ENCODE measurements around the gene YIPF5. TPM values are rescaled to one million over a fixed set of nuclear protein-coding genes. Genes with fewer than 3 reads are reported as not detected.

YIPF5 gene
- polyA plus RNA-seq, 1 experiment = 91.7 TPM

DNA sequence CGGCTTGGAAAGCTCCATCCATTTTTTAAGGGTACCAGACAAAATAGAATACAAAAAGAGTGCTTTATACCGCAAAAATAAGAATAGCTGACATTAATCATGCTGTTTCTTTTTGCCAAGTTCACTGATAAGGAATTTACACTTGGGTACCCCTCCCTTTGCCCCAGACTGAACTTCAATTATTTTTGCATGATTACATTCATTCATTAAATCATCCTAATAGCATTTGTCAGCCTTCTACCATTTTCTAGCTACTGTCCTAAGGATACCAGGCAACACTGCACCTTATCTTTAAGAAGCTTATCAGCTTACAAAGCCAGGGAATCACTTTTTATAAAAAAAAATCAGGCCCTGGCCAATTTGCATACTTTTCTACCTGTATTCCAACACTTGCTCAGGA, 48.4 kb downstream of the YIPF5 start:
- Histone ChIP-seq H3K27me3 (ENCODE audit: control insufficient read depth, insufficient read depth, low read length) (no peaks in the 10 kb centered on the region), H3K4me3 (ENCODE audit: low read depth, low read length) (no peak overlapping the region), H3K36me3 (ENCODE audit: control insufficient read depth, insufficient read depth, low read length) (no peaks in the 10 kb centered on the region)
- DNase-seq (ENCODE audit: low read depth) = no peak
- TF ChIP-seq, protein P1, sequence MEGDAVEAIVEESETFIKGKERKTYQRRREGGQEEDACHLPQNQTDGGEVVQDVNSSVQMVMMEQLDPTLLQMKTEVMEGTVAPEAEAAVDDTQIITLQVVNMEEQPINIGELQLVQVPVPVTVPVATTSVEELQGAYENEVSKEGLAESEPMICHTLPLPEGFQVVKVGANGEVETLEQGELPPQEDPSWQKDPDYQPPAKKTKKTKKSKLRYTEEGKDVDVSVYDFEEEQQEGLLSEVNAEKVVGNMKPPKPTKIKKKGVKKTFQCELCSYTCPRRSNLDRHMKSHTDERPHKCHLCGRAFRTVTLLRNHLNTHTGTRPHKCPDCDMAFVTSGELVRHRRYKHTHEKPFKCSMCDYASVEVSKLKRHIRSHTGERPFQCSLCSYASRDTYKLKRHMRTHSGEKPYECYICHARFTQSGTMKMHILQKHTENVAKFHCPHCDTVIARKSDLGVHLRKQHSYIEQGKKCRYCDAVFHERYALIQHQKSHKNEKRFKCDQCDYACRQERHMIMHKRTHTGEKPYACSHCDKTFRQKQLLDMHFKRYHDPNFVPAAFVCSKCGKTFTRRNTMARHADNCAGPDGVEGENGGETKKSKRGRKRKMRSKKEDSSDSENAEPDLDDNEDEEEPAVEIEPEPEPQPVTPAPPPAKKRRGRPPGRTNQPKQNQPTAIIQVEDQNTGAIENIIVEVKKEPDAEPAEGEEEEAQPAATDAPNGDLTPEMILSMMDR (IDR thresholded peaks at IDR 0.05; ENCODE audit: insufficient read depth, low read depth, low read length) = no peak
- CTCF ChIA-PET = interaction anchor here (0.9 to 2.0 kb wide), 6 partner anchors 9 to 23 kb away, joined by 3 to 4 read pairs (median 3); no protein-coding TSS in a partner anchor
- POLR2A ChIA-PET = no interaction called here

DNA sequence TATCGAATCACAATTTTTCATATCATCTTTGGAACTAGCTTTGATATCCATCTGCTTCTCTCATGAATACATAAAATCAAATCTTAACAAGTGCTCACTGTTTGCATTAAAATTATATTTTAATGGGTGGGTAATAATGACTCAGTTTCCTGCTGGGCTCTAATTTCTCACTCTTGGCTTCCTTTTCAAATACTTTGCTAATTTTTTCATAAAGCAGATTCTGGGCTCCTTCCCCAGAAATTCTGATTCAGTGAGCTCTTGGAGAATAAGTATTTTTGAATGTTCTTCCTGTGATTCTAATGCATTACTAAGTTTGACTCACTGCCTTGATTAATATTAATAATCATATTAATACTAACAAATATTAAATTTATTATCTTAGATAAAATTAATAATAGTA, 48.9 kb downstream of the YIPF5 start:
- Histone ChIP-seq H3K27me3 (ENCODE audit: control insufficient read depth, insufficient read depth, low read length) (no peaks in the 10 kb centered on the region), H3K36me3 (ENCODE audit: control insufficient read depth, insufficient read depth, low read length) (no peaks in the 10 kb centered on the region), H3K4me3 (ENCODE audit: low read depth, low read length) (no peak overlapping the region)
- TF ChIP-seq, protein P1 (IDR thresholded peaks at IDR 0.05; ENCODE audit: insufficient read depth, low read depth, low read length) = no peak
- DNase-seq (ENCODE audit: low read depth) = no peak
- ChIA-PET CTCF (interaction anchor here (0.9 to 2.0 kb wide), 6 partner anchors 9 to 22 kb away, joined by 3 to 4 read pairs (median 3); no protein-coding TSS in a partner anchor), POLR2A (no interaction called here)

DNA sequence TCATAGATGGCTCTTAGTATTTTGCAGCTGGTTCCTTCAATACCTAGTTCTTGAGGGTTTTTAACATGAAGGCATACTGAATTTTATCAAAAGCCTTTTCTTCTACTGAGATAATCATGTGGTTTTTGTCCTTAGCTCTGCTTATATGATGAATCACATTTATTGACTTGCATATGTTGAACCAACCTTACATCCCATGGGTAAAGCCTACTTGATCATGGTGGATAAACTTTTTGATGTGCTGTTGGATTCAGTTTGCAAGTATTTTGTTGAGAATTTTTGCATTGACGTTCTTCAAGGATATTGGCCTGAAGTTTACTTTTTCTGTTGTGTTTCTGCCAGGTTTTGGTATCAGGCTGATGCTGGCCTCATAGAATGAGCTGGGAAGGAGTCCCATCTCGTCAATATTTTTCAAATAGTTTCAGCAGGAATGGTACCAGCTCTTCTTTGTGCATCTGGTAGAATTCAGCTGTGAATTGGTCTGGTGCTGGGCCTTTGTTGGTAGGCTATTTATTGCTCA, 49.7 kb downstream of the YIPF5 start:
- H3K36me3 ChIP-seq (ENCODE audit: control insufficient read depth, insufficient read depth, low read length) = no peaks in the 10 kb centered on the region
- DNase-seq (ENCODE audit: low read depth) = no peak
- H3K27me3 ChIP-seq (ENCODE audit: control insufficient read depth, insufficient read depth, low read length) = no peaks in the 10 kb centered on the region
- ChIA-PET POLR2A (no interaction called here), CTCF (interaction anchor here (1.4 to 2.0 kb wide), 2 partner anchors 8 to 22 kb away, joined by 3 to 4 read pairs; no protein-coding TSS in a partner anchor)
- TF ChIP-seq, protein P1 (IDR thresholded peaks at IDR 0.05; ENCODE audit: insufficient read depth, low read depth, low read length) = no peak
- no peak overlapping the region for H3K4me3 ChIP-seq (ENCODE audit: low read depth, low read length)

DNA sequence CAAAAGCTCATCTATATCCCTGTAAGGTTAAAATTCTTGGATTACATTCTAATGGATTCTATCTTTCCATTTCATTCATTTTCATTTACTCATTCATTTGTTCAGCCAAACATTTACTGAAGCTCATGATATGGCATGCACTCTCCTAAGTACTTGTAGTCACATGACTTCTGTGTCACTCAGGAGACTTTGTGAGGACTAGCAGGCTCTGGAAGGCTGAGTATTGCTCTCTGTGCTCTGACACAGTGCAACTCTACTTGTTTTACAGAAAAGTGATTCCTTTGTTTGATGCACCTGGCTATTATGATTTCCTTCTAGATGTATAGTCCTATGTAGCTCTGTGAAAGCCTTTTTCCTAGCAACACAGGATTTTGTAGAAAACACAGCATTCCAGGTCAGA, 53.0 kb downstream of the YIPF5 start:
- ChIA-PET POLR2A (no interaction called here), CTCF (interaction anchor here (1.3 kb wide), 1 partner anchor 16 kb away, joined by 3 read pairs; no protein-coding TSS in a partner anchor)
- Histone ChIP-seq H3K4me3 (ENCODE audit: low read depth, low read length) (no peak overlapping the region), H3K27me3 (ENCODE audit: control insufficient read depth, insufficient read depth, low read length) (no peaks in the 10 kb centered on the region), H3K36me3 (ENCODE audit: control insufficient read depth, insufficient read depth, low read length) (no peaks in the 10 kb centered on the region)
- DNase-seq (ENCODE audit: low read depth) = no peak
- TF ChIP-seq, protein P1 (IDR thresholded peaks at IDR 0.05; ENCODE audit: insufficient read depth, low read depth, low read length) = no peak

DNA sequence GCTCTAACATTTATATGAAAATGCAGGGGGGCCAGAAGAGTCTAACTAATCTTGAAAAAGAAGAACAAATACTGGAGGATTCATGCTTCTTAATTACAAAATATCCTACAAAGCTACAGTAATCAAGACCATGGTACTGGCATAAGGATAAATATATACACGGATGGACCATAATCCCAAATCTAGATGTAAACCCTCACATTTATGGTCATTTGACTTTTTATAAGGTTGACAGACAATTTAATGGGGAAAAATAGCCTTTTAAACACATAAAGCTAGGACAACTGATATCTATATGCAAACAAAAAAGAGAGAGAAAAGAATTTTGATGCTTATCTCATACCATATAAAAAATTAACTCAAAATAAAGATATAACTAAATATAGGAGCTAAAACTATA, 55.9 kb downstream of the YIPF5 start:
- no peaks in the 10 kb centered on the region for H3K36me3 ChIP-seq (ENCODE audit: control insufficient read depth, insufficient read depth, low read length)
- no peaks in the 10 kb centered on the region for H3K27me3 ChIP-seq (ENCODE audit: control insufficient read depth, insufficient read depth, low read length)
- ChIA-PET POLR2A (no interaction called here), CTCF (interaction anchor here (0.6 kb wide), 1 partner anchor 27 kb away, joined by 3 read pairs; no protein-coding TSS in a partner anchor)
- no peak for DNase-seq (ENCODE audit: low read depth)
- no peak overlapping the region for H3K4me3 ChIP-seq (ENCODE audit: low read depth, low read length)
- TF ChIP-seq, protein P1 (IDR thresholded peaks at IDR 0.05; ENCODE audit: insufficient read depth, low read depth, low read length) = no peak

Small RNA genes within 50 kb of the gene (small RNA-seq; reads per million reads assigned to genes)
- not detected for gene RN7SL87P (ENCODE audit: insufficient read length, low read depth, low replicate concordance)

Other genes starting within 250 kb of the YIPF5 start
- 1.7 and 2.6 TPM in 2 replicates for gene KCTD16, start 214 bp upstream of the YIPF5 start, polyA plus RNA-seq (2011; rRNA removed)

All from BJ (cell line).